PC-3 (cell line): ENCODE measurements around the gene THSD7A. TPM values are rescaled to one million over a fixed set of nuclear protein-coding genes. Genes with fewer than 3 reads are reported as not detected.

ENCODE experiments used
- ATAC-seq: fragments of 200-7000 bp; cut with Tn5 transposase; 2 replicates; pipeline ENCODE4 v1.9.1; 2020; ENCODE audit warnings: mild to moderate bottlenecking, moderate library complexity
- BruUV-seq: library from RNA; stranded (reverse); fragments of 400-500 nt; replicated peaks from 2 replicates; lab custom pipeline; 2021; lab: Mats Ljungman, UMichigan
- CTCF ChIA-PET: fragments of 300-600 bp; sonication (Branson Sonifier 250); formaldehyde crosslinking; loops from one replicate; lab custom pipeline; 2022; ENCODE audit warnings: antibody characterized with exemption; lab: Charles Lee
- POLR2A ChIA-PET: fragments of 300-600 bp; sonication (Branson Sonifier 250); formaldehyde crosslinking; loops from one replicate; lab custom pipeline; 2022; ENCODE audit warnings: antibody characterized with exemption; ENCODE audit not compliant: unreplicated experiment; lab: Charles Lee
- DNase-seq: peaks from one replicate; pipeline ENCODE4 v3.0.0-alpha.2; 2015
- H2AFZ ChIP-seq: fragments of 300-600 bp; sonication (generic); 2 replicates; pipeline ENCODE4 v1.6.0; 2016; ENCODE audit warnings: antibody characterized with exemption, low read length
- H3F3A ChIP-seq: fragments of 300-600 bp; sonication (generic); one replicate; pipeline ENCODE4 v1.6.0; 2017; ENCODE audit warnings: antibody characterized with exemption, low read length, control low read depth, mild to moderate bottlenecking; ENCODE audit not compliant: unreplicated experiment
- H3K27ac ChIP-seq: fragments of 300-600 bp; sonication (generic); 2 replicates; pipeline ENCODE4 v1.5.1; 2016; ENCODE audit warnings: mild to moderate bottlenecking, low read length
- H3K27me3 ChIP-seq: fragments of 300-600 bp; sonication (generic); 2 replicates; pipeline ENCODE4 v1.6.1; 2016; ENCODE audit warnings: low read length, mixed read lengths
- H3K36me3 ChIP-seq: fragments of 300-600 bp; sonication (generic); 2 replicates; pipeline ENCODE4 v1.6.1; 2016; ENCODE audit warnings: low read depth, mixed run types, low read length, mixed read lengths
- H3K4me1 ChIP-seq: fragments of 300-600 bp; sonication (generic); 2 replicates; pipeline ENCODE4 v1.5.1; 2016; ENCODE audit warnings: low read length; ENCODE audit not compliant: insufficient read depth
- H3K4me2 ChIP-seq: fragments of 300-600 bp; sonication (generic); 2 replicates; pipeline ENCODE4 v1.6.0; 2016; ENCODE audit warnings: low read length
- H3K4me3 ChIP-seq: fragments of 300-600 bp; sonication (generic); 2 replicates; pipeline ENCODE4 v1.5.1; 2016; ENCODE audit warnings: mild to moderate bottlenecking, low read length, mixed read lengths
- H3K79me2 ChIP-seq: fragments of 300-600 bp; sonication (generic); 2 replicates; pipeline ENCODE4 v1.6.1; 2017; ENCODE audit warnings: low read length, mixed read lengths
- H3K9ac ChIP-seq: fragments of 300-600 bp; sonication (generic); 2 replicates; pipeline ENCODE4 v1.6.0; 2016; ENCODE audit warnings: mild to moderate bottlenecking, low read length
- H3K9me2 ChIP-seq: fragments of 300-600 bp; sonication (generic); replicated peaks from 2 replicates; pipeline ENCODE4 v1.6.1; 2016; ENCODE audit warnings: mixed run types, low read length, mixed read lengths
- H3K9me3 ChIP-seq: fragments of 300-600 bp; sonication (generic); 2 replicates; pipeline ENCODE4 v1.6.1; 2016; ENCODE audit warnings: low read length, mixed read lengths
- H4K20me1 ChIP-seq: fragments of 300-600 bp; sonication (generic); 2 replicates; pipeline ENCODE4 v1.6.1; 2016; ENCODE audit warnings: low read length, mixed read lengths
- EZH2 ChIP-seq: fragments of 300-600 bp; sonication (generic); IDR thresholded peaks from one replicate; pipeline ENCODE4 v1.6.1; 2017; ENCODE audit warnings: antibody characterized with exemption, mild to moderate bottlenecking, low read length; ENCODE audit not compliant: unreplicated experiment
- EZH2phosphoT487 ChIP-seq: fragments of 300-600 bp; sonication (generic); IDR thresholded peaks from 2 replicates; pipeline ENCODE4 v1.6.1; 2018; ENCODE audit warnings: mild to moderate bottlenecking, antibody characterized with exemption, low read length, borderline replicate concordance
- intact Hi-C: fragments of 100-400 bp; cut with micrococcal nuclease; formaldehyde crosslinking; loops from 2 replicates; pipeline ENCODE4 v1.9.0; 2023
- total RNA-seq: library from RNA; depleted of rRNA; stranded (reverse); fragments of >200 nt; gene quantifications from 2 replicates; pipeline ENCODE4 v1.2.3, GENCODE V29; 2014
- TF ChIP-seq, protein P1 (sequence below): fragments of 300-600 bp; sonication (generic); conservative IDR thresholded peaks from 2 replicates; pipeline ENCODE4 v1.5.1; 2017; ENCODE audit warnings: antibody characterized with exemption, low read depth, mild to moderate bottlenecking, low read length

The THSD7A gene
- total RNA-seq, 1 experiment from 2014 or later, result 0.04 TPM

- ChIA-PET CTCF (no interaction called here), POLR2A (no interaction called here)
- no peak overlapping the region for H3K4me2 ChIP-seq
- H3K27me3 ChIP-seq, result no peaks in the 10 kb centered on the region
- H3K4me1 ChIP-seq, result no peaks in the 10 kb centered on the region
- H3K9me2 ChIP-seq, result no peaks in the 10 kb centered on the region
- H3K27ac ChIP-seq, result no peak overlapping the region
- no peak overlapping the region for H3K4me3 ChIP-seq
- no peaks in the 10 kb centered on the region for H4K20me1 ChIP-seq
- intact Hi-C loops, result no loop called here
- H3F3A ChIP-seq, result no peaks in the 10 kb centered on the region
- BruUV-seq, result no TSS peak
- ATAC-seq, result no peak
- H3K79me2 ChIP-seq, result no peaks in the 10 kb centered on the region
- no peaks in the 10 kb centered on the region for H3K9me3 ChIP-seq
- no peak overlapping the region for H2AFZ ChIP-seq
- no peaks in the 10 kb centered on the region for H3K36me3 ChIP-seq
- TF ChIP-seq EZH2phosphoT487 (no peak), EZH2 (no peak)
- TF ChIP-seq, protein P1, sequence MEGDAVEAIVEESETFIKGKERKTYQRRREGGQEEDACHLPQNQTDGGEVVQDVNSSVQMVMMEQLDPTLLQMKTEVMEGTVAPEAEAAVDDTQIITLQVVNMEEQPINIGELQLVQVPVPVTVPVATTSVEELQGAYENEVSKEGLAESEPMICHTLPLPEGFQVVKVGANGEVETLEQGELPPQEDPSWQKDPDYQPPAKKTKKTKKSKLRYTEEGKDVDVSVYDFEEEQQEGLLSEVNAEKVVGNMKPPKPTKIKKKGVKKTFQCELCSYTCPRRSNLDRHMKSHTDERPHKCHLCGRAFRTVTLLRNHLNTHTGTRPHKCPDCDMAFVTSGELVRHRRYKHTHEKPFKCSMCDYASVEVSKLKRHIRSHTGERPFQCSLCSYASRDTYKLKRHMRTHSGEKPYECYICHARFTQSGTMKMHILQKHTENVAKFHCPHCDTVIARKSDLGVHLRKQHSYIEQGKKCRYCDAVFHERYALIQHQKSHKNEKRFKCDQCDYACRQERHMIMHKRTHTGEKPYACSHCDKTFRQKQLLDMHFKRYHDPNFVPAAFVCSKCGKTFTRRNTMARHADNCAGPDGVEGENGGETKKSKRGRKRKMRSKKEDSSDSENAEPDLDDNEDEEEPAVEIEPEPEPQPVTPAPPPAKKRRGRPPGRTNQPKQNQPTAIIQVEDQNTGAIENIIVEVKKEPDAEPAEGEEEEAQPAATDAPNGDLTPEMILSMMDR, result no peak
- no peak for DNase-seq
- H3K9ac ChIP-seq, result no peak overlapping the region
Observed at GRCh38 chr7:11473807-11474424, 358.1 kb downstream of the THSD7A start.

- BruUV-seq, result no TSS peak
Observed at GRCh38 chr7:11473220-11473619, 358.8 kb downstream of the THSD7A start.

GRCh38 chr7:11472646-11473045 lies 359.4 kb downstream of the THSD7A start:
- Histone ChIP-seq H4K20me1 (no peaks in the 10 kb centered on the region), H3F3A (no peaks in the 10 kb centered on the region), H3K36me3 (no peaks in the 10 kb centered on the region), H3K4me2 (no peak overlapping the region), H3K9ac (no peak overlapping the region), H3K4me1 (no peaks in the 10 kb centered on the region), H3K9me2 (no peaks in the 10 kb centered on the region), H3K79me2 (no peaks in the 10 kb centered on the region), H3K4me3 (no peak overlapping the region), H3K27me3 (no peaks in the 10 kb centered on the region), H3K9me3 (no peaks in the 10 kb centered on the region), H2AFZ (no peak overlapping the region), H3K27ac (no peak overlapping the region)
- no TSS peak for BruUV-seq
- intact Hi-C loops, result no loop called here
- ATAC-seq, result no peak
- TF ChIP-seq EZH2, result no peak
- TF ChIP-seq EZH2phosphoT487, result no peak
- TF ChIP-seq, protein P1, result no peak
- POLR2A ChIA-PET, result no interaction called here
- DNase-seq, result no peak
- CTCF ChIA-PET, result no interaction called here

More at GRCh38 chr7:11473220-11473619, 358.8 kb downstream of the THSD7A start:
- POLR2A ChIA-PET, result no interaction called here
- H3K27me3 ChIP-seq, result no peaks in the 10 kb centered on the region
- no peaks in the 10 kb centered on the region for H3F3A ChIP-seq
- no peaks in the 10 kb centered on the region for H4K20me1 ChIP-seq
- intact Hi-C loops, result no loop called here
- no peaks in the 10 kb centered on the region for H3K36me3 ChIP-seq
- DNase-seq, result no peak
- no peak overlapping the region for H2AFZ ChIP-seq
- H3K9me3 ChIP-seq, result no peaks in the 10 kb centered on the region
- H3K27ac ChIP-seq, result no peak overlapping the region
- no peaks in the 10 kb centered on the region for H3K4me1 ChIP-seq
- TF ChIP-seq EZH2 (no peak), EZH2phosphoT487 (no peak)
- TF ChIP-seq, protein P1, result no peak
- CTCF ChIA-PET, result no interaction called here
- H3K4me2 ChIP-seq, result no peak overlapping the region
- no peak for ATAC-seq
- H3K4me3 ChIP-seq, result no peak overlapping the region
- no peak overlapping the region for H3K9ac ChIP-seq
- no peaks in the 10 kb centered on the region for H3K9me2 ChIP-seq
- H3K79me2 ChIP-seq, result no peaks in the 10 kb centered on the region
